HepG2 (cell line): ENCODE data around the gene TXNDC11. TPM values are rescaled to one million over a fixed set of nuclear protein-coding genes. Genes with fewer than 3 reads are reported as not detected.
A peak's percentile ranks its signal among the peaks of the same experiment; 100 is the strongest.

Experiments
- CEBPG ChIP-seq: IDR thresholded peaks from 2 replicates; pipeline ENCODE4 v1.6.1; 2016
- DPF2 ChIP-seq: sonication (generic); formaldehyde crosslinking; IDR thresholded peaks from 2 replicates; pipeline ENCODE4 v1.4.0; 2020; ENCODE audit warnings: mild to moderate bottlenecking, low read depth, missing genetic modification reagents, borderline replicate concordance
- FOXJ3 ChIP-seq: sonication (generic); formaldehyde crosslinking; IDR thresholded peaks from 2 replicates; pipeline ENCODE4 v1.4.0; 2020; ENCODE audit warnings: missing genetic modification reagents, mild to moderate bottlenecking, borderline replicate concordance
- HDAC1 ChIP-seq: sonication (generic); formaldehyde crosslinking; IDR thresholded peaks from 2 replicates; pipeline ENCODE4 v1.5.1; 2020; ENCODE audit warnings: mild to moderate bottlenecking, missing genetic modification reagents
- IKZF4 ChIP-seq: sonication (generic); formaldehyde crosslinking; IDR thresholded peaks from 2 replicates; pipeline ENCODE4 v1.5.1; 2020; ENCODE audit warnings: borderline replicate concordance, mild to moderate bottlenecking, low read depth, missing genetic modification reagents; ENCODE audit errors: not compliant biosample characterization
- ISL2 ChIP-seq: sonication (generic); formaldehyde crosslinking; IDR thresholded peaks from 2 replicates; pipeline ENCODE4 v1.5.0; 2020; ENCODE audit warnings: missing genetic modification reagents
- LCORL ChIP-seq, 2 experiments: fragments of 450-650 bp in 1 of 2; sonication (generic) in 1 of 2; formaldehyde crosslinking in 1 of 2; IDR thresholded peaks; 2 replicates each; pipeline versions ENCODE4 v1.5.0 to v1.6.1; 2017 to 2020; ENCODE audit warnings: antibody characterized with exemption in 1 of 2, missing genetic modification reagents in 1 of 2
- NCOR1 ChIP-seq: fragments of 200-600 bp; sonication (generic); IDR thresholded peaks from 2 replicates; pipeline ENCODE4 v1.7.0; 2017; ENCODE audit warnings: antibody characterized with exemption, low read length, borderline replicate concordance
- NR2F1 ChIP-seq, 2 experiments: fragments of 450-650 bp in 1 of 2; formaldehyde crosslinking in 1 of 2; IDR thresholded peaks; 2 replicates each; pipeline versions ENCODE4 v1.5.0 to v1.6.1; 2016 to 2020; ENCODE audit warnings: mild to moderate bottlenecking in 1 of 2, missing compliant biosample characterization in 1 of 2, missing genetic modification reagents in 1 of 2, moderate library complexity in 1 of 2
- SOX6 ChIP-seq, 2 experiments: fragments of 450-650 bp in 1 of 2; sonication (generic) in 1 of 2; formaldehyde crosslinking in 1 of 2; IDR thresholded peaks; 2 replicates each; pipeline versions ENCODE4 v1.4.0 to v1.6.1; 2017 to 2020; ENCODE audit warnings: antibody characterized with exemption in 1 of 2, mild to moderate bottlenecking in 1 of 2, missing genetic modification reagents in 1 of 2
- ZKSCAN8 ChIP-seq: IDR thresholded peaks from 2 replicates; pipeline ENCODE4 v1.6.1; 2016; ENCODE audit warnings: borderline replicate concordance, missing genetic modification reagents, missing compliant biosample characterization
- polyA plus RNA-seq, 8 experiments: library from polyadenylated mRNA; depleted of rRNA in 3 of 8; stranded (reverse) in 7 of 8; unstranded in 1 of 8; fragments of >200 nt; fragmentation: Illumina TruSeq in 4 of 8; extraction: Trizol in 4 of 8; gene quantifications; 2 replicates each; pipeline versions ENCODE4 v1.2.1 to v1.2.3, GENCODE V29; 2011 to 2016; ENCODE audit warnings: low read depth in 4 of 8, missing spikeins in 1 of 8, mixed read lengths in 1 of 8; ENCODE audit not compliant: insufficient read depth in 1 of 8
- total RNA-seq, 5 experiments: library from RNA; depleted of rRNA; stranded (reverse); fragments of >200 nt; fragmentation: Illumina TruSeq; extraction: Trizol; gene quantifications; 2 replicates each; pipeline ENCODE4 v1.2.3, GENCODE V29; 2016; ENCODE audit warnings: low read depth in 1 of 5
- TF ChIP-seq, protein P1 (sequence below): sonication (generic); formaldehyde crosslinking; IDR thresholded peaks from 2 replicates; pipeline ENCODE4 v1.8.0; 2022; ENCODE audit warnings: low read depth, missing genetic modification reagents
- TF ChIP-seq, protein P2 (sequence below): sonication (generic); formaldehyde crosslinking; IDR thresholded peaks from 2 replicates; pipeline ENCODE4 v1.5.1; 2020; ENCODE audit warnings: mild to moderate bottlenecking, missing genetic modification reagents, borderline replicate concordance
- TF ChIP-seq, protein P3 (sequence below): sonication (generic); formaldehyde crosslinking; IDR thresholded peaks from 2 replicates; pipeline ENCODE4 v1.4.0; 2020; ENCODE audit warnings: missing genetic modification reagents, low read depth, mild to moderate bottlenecking, borderline replicate concordance

Gene TXNDC11
- total and polyA plus RNA-seq, 2 of the 13 experiments (the other 11 are each of a cell fraction or from before 2014, with no cell fraction given): 74.9 to 123 TPM

DNA sequence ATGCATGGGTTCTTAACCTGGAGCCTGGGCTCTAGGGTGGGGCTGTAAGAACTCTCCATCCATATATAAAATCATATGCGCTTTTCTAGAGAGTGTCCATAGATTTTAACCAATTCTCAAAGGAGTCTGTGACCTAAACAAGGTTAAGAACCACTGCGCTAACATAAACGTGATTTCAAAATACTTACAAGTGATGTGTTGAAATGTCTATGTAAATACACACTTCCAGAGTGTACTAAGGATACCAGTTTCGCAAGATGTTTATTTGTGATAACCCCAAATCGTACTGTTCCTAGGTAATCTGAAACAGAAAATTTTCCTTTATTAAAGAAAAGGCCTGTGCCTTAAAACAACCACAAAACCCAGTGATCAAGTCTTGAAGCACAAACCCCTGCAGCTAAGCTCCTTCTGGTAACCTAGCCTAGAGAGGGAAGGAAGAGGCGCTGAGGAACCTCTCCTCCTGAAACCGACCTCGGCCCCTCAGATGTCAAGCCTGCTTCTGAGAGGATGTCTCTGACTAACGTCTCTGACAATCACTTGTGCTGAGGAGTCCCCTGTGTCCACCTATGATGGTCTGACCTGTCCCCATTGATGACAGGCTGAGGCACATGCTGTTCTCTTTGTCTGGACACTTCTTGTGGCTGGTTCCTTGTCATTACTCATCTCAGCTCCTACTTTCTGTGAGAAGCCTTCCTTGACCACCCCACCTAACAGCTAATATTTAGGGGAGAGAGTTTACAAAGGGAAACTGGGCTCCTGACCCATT lies 42.2 kb downstream of the TXNDC11 start (continued):
- TF ChIP-seq, protein P1, sequence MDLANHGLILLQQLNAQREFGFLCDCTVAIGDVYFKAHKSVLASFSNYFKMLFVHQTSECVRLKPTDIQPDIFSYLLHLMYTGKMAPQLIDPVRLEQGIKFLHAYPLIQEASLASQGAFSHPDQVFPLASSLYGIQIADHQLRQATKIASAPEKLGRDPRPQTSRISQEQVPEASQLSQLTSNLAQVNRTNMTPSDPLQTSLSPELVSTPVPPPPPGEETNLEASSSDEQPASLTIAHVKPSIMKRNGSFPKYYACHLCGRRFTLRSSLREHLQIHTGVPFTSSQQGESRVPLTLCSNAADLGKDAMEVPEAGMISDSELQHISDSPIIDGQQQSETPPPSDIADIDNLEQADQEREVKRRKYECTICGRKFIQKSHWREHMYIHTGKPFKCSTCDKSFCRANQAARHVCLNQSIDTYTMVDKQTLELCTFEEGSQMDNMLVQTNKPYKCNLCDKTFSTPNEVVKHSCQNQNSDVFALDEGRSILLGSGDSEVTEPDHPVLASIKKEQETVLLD: no peak
- no peak for TF ChIP-seq SOX6 (IDR thresholded peaks at IDR 0.05)
- peak; percentile 61 for TF ChIP-seq SOX6 (CRISPR knock-in tag; IDR thresholded peaks at IDR 0.05)
- no peak for TF ChIP-seq IKZF4 (CRISPR knock-in tag)
- TF ChIP-seq DPF2 (CRISPR knock-in tag): no peak
- TF ChIP-seq HDAC1 (CRISPR knock-in tag): peak; percentile 56; the same call in 1 of the 2 replicates
- peak; percentile 42; the same call in 1 of the 2 replicates for TF ChIP-seq NCOR1
- no peak for TF ChIP-seq ZKSCAN8 (CRISPR knock-in tag)
- TF ChIP-seq, protein P2, sequence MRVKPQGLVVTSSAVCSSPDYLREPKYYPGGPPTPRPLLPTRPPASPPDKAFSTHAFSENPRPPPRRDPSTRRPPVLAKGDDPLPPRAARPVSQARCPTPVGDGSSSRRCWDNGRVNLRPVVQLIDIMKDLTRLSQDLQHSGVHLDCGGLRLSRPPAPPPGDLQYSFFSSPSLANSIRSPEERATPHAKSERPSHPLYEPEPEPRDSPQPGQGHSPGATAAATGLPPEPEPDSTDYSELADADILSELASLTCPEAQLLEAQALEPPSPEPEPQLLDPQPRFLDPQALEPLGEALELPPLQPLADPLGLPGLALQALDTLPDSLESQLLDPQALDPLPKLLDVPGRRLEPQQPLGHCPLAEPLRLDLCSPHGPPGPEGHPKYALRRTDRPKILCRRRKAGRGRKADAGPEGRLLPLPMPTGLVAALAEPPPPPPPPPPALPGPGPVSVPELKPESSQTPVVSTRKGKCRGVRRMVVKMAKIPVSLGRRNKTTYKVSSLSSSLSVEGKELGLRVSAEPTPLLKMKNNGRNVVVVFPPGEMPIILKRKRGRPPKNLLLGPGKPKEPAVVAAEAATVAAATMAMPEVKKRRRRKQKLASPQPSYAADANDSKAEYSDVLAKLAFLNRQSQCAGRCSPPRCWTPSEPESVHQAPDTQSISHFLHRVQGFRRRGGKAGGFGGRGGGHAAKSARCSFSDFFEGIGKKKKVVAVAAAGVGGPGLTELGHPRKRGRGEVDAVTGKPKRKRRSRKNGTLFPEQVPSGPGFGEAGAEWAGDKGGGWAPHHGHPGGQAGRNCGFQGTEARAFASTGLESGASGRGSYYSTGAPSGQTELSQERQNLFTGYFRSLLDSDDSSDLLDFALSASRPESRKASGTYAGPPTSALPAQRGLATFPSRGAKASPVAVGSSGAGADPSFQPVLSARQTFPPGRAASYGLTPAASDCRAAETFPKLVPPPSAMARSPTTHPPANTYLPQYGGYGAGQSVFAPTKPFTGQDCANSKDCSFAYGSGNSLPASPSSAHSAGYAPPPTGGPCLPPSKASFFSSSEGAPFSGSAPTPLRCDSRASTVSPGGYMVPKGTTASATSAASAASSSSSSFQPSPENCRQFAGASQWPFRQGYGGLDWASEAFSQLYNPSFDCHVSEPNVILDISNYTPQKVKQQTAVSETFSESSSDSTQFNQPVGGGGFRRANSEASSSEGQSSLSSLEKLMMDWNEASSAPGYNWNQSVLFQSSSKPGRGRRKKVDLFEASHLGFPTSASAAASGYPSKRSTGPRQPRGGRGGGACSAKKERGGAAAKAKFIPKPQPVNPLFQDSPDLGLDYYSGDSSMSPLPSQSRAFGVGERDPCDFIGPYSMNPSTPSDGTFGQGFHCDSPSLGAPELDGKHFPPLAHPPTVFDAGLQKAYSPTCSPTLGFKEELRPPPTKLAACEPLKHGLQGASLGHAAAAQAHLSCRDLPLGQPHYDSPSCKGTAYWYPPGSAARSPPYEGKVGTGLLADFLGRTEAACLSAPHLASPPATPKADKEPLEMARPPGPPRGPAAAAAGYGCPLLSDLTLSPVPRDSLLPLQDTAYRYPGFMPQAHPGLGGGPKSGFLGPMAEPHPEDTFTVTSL (CRISPR knock-in tag): 0 out of 2 replicates have a peak, but pooled peaks have one; percentile 46
- peak; percentile 86 for TF ChIP-seq CEBPG (CRISPR knock-in tag)
- TF ChIP-seq ISL2 (CRISPR knock-in tag): peak; percentile 74
- TF ChIP-seq NR2F1 (CRISPR knock-in tag; IDR thresholded peaks at IDR 0.05): peak in 1 of 2 experiments; percentile 46; a peak in 1 of 4 replicates
- no peak for TF ChIP-seq LCORL (IDR thresholded peaks at IDR 0.05)
- TF ChIP-seq LCORL (CRISPR knock-in tag; IDR thresholded peaks at IDR 0.05): 0 out of 2 replicates have a peak, but pooled peaks have one; percentile 44
- TF ChIP-seq, protein P3, sequence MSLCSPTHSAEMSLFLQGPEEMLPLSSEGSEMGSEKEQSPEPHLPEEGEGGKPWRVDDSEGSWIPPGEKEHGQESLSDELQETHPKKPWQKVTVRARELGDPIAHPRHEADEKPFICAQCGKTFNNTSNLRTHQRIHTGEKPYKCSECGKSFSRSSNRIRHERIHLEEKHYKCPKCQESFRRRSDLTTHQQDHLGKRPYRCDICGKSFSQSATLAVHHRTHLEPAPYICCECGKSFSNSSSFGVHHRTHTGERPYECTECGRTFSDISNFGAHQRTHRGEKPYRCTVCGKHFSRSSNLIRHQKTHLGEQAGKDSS (CRISPR knock-in tag): no peak
- TF ChIP-seq FOXJ3 (CRISPR knock-in tag): peak; percentile 79
